ENCODE data around the gene DOCK8. TPM values are rescaled to one million over a fixed set of nuclear protein-coding genes. Genes with fewer than 3 reads are reported as not detected.

Gene DOCK8
- total and polyA plus RNA-seq, 2 of the 13 experiments (the other 11 are each of a cell fraction or from before 2014, with no cell fraction given): 0.28 to 0.38 TPM

- no peak for TF ChIP-seq ZNF567 (CRISPR knock-in tag; IDR thresholded peaks at IDR 0.05; ENCODE audit: borderline replicate concordance)
- TF ChIP-seq ZNF18 (CRISPR knock-in tag; IDR thresholded peaks at IDR 0.05; ENCODE audit: insufficient replicate concordance): no peak
- no peak for TF ChIP-seq FOXO4 (CRISPR knock-in tag; conservative IDR thresholded peaks at IDR 0.05)
- TF ChIP-seq BHLHE40 (IDR thresholded peaks at IDR 0.05; ENCODE audit: low read length): no peak
- TF ChIP-seq ZNF839 (CRISPR knock-in tag; IDR thresholded peaks at IDR 0.05; ENCODE audit: borderline replicate concordance): no peak
- TF ChIP-seq HNF1B (CRISPR knock-in tag; IDR thresholded peaks at IDR 0.05): no peak
- TF ChIP-seq SALL1 (CRISPR knock-in tag; IDR thresholded peaks at IDR 0.05): peak; percentile 30; the same call in 1 of the 2 replicates
- TF ChIP-seq FOSL1 (CRISPR knock-in tag; IDR thresholded peaks at IDR 0.05; ENCODE audit: borderline replicate concordance): no peak
- no peak for TF ChIP-seq BCLAF1 (IDR thresholded peaks at IDR 0.05)
- no peak for TF ChIP-seq ATF1 (CRISPR knock-in tag; IDR thresholded peaks at IDR 0.05)
- no peak for TF ChIP-seq IRF9 (CRISPR knock-in tag; IDR thresholded peaks at IDR 0.05; ENCODE audit: borderline replicate concordance)
- TF ChIP-seq MLX (CRISPR knock-in tag; IDR thresholded peaks at IDR 0.05): no peak
- no peak for TF ChIP-seq ZBTB25 (CRISPR knock-in tag; IDR thresholded peaks at IDR 0.05)
- no peak for TF ChIP-seq ZSCAN22 (CRISPR knock-in tag; IDR thresholded peaks at IDR 0.05)
- TF ChIP-seq ZNF883 (CRISPR knock-in tag; IDR thresholded peaks at IDR 0.05; ENCODE audit: not compliant biosample characterization): no peak
- TF ChIP-seq SMC3 (IDR thresholded peaks at IDR 0.05; ENCODE audit: low read length): no peak
- no peak for TF ChIP-seq KLF6 (CRISPR knock-in tag; IDR thresholded peaks at IDR 0.05)
- no peak for TF ChIP-seq MXI1 (IDR thresholded peaks at IDR 0.05; ENCODE audit: borderline replicate concordance, low read depth, low read length)
Observed at GRCh38 chr9:463455-464171, 248.9 kb downstream of the DOCK8 start (continued).
